Measurements from ENCODE around the gene ZNF507. TPM values are rescaled to one million over a fixed set of nuclear protein-coding genes. Genes with fewer than 3 reads are reported as not detected.

ZNF507 gene
- total and polyA plus RNA-seq, 9 of the 15 experiments (the other 6 are each of a cell fraction or from before 2014, with no cell fraction given) = 2.9 to 25.0 (median 10.4) TPM

- no peaks in the 10 kb centered on the region for H3K9me3 ChIP-seq (replicated peaks; ENCODE audit: control insufficient read depth, insufficient read depth, low read depth, low read length)
- H3K27me3 ChIP-seq (ENCODE audit: control insufficient read depth in 2 of 2, insufficient read depth in 2 of 2, low read length in 2 of 2) = no peaks in the 10 kb centered on the region
- H3K79me2 ChIP-seq (ENCODE audit: control insufficient read depth, insufficient read depth, low read length) = no peaks in the 10 kb centered on the region
- no peak overlapping the region for H3K9ac ChIP-seq (ENCODE audit: insufficient read depth in 1 of 2, low read depth in 2 of 2, low read length in 2 of 2)
- FAIRE-seq (no peak), DNase-seq (ENCODE audit: extremely low read depth in 1 of 4, low spot score in 3 of 4) (no peak), ATAC-seq (no peak)
- no peak overlapping the region for H3K4me2 ChIP-seq (ENCODE audit: insufficient read depth, low read length)
- H2AFZ ChIP-seq (ENCODE audit: low read depth, low read length) = no peak overlapping the region
- H3K4me3 ChIP-seq = no peak overlapping the region
- in situ Hi-C loops (cut with MboI) (no loop called here), intact Hi-C loops (cut with micrococcal nuclease) (no loop called here)
- no TSS peak for BruUV-seq (replicated peaks)
- H3K27ac ChIP-seq (ENCODE audit: extremely low read depth, low read depth, low read length) = no peak overlapping the region
- WGBS (ENCODE audit: insufficient coverage, low coverage, missing lambda C conversion rate) = 93% methylated on average over 3 of the region's 3 CpGs
- no peak for TF ChIP-seq ZNF280B (CRISPR knock-in tag; IDR thresholded peaks at IDR 0.05)
- no peak for TF ChIP-seq ZBTB8A (IDR thresholded peaks at IDR 0.05; ENCODE audit: partially characterized antibody)
- TF ChIP-seq HMBOX1 (IDR thresholded peaks at IDR 0.05) = no peak
- no peak for TF ChIP-seq TFAM (CRISPR knock-in tag; conservative IDR thresholded peaks at IDR 0.05)
- no peak for TF ChIP-seq ZNF609 (CRISPR knock-in tag; IDR thresholded peaks at IDR 0.05; ENCODE audit: borderline replicate concordance)
- no peak for TF ChIP-seq NUFIP1 (IDR thresholded peaks at IDR 0.05; ENCODE audit: partially characterized antibody)
- no peak for TF ChIP-seq ZFP1 (CRISPR knock-in tag; IDR thresholded peaks at IDR 0.05)
- no peak for TF ChIP-seq ADNP (tag; IDR thresholded peaks at IDR 0.05)
- no peak for TF ChIP-seq ARID3B (CRISPR knock-in tag; IDR thresholded peaks at IDR 0.05; ENCODE audit: borderline replicate concordance)
- TF ChIP-seq ZNF57 (CRISPR knock-in tag; IDR thresholded peaks at IDR 0.05) = no peak
- no peak for TF ChIP-seq PCBP1 (IDR thresholded peaks at IDR 0.05; ENCODE audit: low read depth, low read length, poor library complexity, severe bottlenecking)
- CTCF ChIA-PET (ENCODE audit: low intra/inter-chr PET ratio) = no interaction called here
- H3K9me1 ChIP-seq (ENCODE audit: control insufficient read depth, insufficient read depth, low read length) = no peaks in the 10 kb centered on the region
- peaks cover 26% of the 10 kb centered on the region for H3K36me3 ChIP-seq (ENCODE audit: control insufficient read depth, insufficient read depth, low read length)
- no peaks in the 10 kb centered on the region for H4K20me1 ChIP-seq (replicated peaks; ENCODE audit: control insufficient read depth, insufficient read depth, low read length)
- POLR2A ChIA-PET = interaction anchor here (1.3 to 2.0 kb wide), 4 partner anchors 10 to 20 kb away, joined by 3 to 8 read pairs (median 6); no protein-coding TSS in a partner anchor
- H3K4me1 ChIP-seq (replicated peaks in 1 of 2; ENCODE audit: control insufficient read depth in 2 of 2, insufficient read depth in 2 of 2, low read length in 2 of 2) = peaks cover 0 to 4% of the 10 kb centered on the region in 2 experiments; a peak in 1 of 5 replicates
Observed at GRCh38 chr19:32388393-32388855, 43.0 kb downstream of the ZNF507 start.
